Right lobe of liver (tissue), 4 donors: Measurements from ENCODE around the gene NPLOC4.

ENCODE experiments used
- POLR2A ChIP-seq: fragments of 450-650 bp; IDR thresholded peaks from one replicate; pipeline ENCODE4 v1.6.1; 2017; ENCODE audit warnings: antibody characterized with exemption, mild to moderate bottlenecking
- TF ChIP-seq, protein P1 (sequence below), 4 donors: fragments of 200-600 bp in 3 of 4; fragments of 450-650 bp in 1 of 4; IDR thresholded peaks; one replicate each; pipeline versions ENCODE4 v1.5.1 to v1.8.0; 2016 to 2022; ENCODE audit warnings: antibody characterized with exemption in 4 of 4, mild to moderate bottlenecking in 2 of 4
- donor health status: DM: no; HTN: no; CAD: no.
- donor health status: DM: no; HTN: no; CAD: no.
- donor health status: DM: no; HTN: yes; CAD: no.

GRCh38 chr17:81563861-81564586 is 72.9 kb downstream of the NPLOC4 start:
- no peak for TF ChIP-seq POLR2A
- TF ChIP-seq, protein P1, sequence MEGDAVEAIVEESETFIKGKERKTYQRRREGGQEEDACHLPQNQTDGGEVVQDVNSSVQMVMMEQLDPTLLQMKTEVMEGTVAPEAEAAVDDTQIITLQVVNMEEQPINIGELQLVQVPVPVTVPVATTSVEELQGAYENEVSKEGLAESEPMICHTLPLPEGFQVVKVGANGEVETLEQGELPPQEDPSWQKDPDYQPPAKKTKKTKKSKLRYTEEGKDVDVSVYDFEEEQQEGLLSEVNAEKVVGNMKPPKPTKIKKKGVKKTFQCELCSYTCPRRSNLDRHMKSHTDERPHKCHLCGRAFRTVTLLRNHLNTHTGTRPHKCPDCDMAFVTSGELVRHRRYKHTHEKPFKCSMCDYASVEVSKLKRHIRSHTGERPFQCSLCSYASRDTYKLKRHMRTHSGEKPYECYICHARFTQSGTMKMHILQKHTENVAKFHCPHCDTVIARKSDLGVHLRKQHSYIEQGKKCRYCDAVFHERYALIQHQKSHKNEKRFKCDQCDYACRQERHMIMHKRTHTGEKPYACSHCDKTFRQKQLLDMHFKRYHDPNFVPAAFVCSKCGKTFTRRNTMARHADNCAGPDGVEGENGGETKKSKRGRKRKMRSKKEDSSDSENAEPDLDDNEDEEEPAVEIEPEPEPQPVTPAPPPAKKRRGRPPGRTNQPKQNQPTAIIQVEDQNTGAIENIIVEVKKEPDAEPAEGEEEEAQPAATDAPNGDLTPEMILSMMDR (IDR thresholded peaks at IDR 0.05), result no peak
